A549 treated with CpdA at 1 μM for 4 hours (cell line): ENCODE measurements around the gene VSTM2A. TPM values are rescaled to one million over a fixed set of nuclear protein-coding genes. Genes with fewer than 3 reads are reported as not detected.

Experiments used
- total RNA-seq: library from RNA; stranded (reverse); fragments of 200-300 nt; extraction: Qiagen RNA extraction; gene quantifications from 5 replicates; pipeline ENCODE4 v1.2.3, GENCODE V29; 2022; ENCODE audit warnings: low read depth

The VSTM2A gene, protein sequence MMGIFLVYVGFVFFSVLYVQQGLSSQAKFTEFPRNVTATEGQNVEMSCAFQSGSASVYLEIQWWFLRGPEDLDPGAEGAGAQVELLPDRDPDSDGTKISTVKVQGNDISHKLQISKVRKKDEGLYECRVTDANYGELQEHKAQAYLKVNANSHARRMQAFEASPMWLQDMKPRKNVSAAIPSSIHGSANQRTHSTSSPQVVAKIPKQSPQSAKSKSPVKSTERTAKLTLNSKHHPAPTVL
- not detected in 5 replicates for total RNA-seq

DNA sequence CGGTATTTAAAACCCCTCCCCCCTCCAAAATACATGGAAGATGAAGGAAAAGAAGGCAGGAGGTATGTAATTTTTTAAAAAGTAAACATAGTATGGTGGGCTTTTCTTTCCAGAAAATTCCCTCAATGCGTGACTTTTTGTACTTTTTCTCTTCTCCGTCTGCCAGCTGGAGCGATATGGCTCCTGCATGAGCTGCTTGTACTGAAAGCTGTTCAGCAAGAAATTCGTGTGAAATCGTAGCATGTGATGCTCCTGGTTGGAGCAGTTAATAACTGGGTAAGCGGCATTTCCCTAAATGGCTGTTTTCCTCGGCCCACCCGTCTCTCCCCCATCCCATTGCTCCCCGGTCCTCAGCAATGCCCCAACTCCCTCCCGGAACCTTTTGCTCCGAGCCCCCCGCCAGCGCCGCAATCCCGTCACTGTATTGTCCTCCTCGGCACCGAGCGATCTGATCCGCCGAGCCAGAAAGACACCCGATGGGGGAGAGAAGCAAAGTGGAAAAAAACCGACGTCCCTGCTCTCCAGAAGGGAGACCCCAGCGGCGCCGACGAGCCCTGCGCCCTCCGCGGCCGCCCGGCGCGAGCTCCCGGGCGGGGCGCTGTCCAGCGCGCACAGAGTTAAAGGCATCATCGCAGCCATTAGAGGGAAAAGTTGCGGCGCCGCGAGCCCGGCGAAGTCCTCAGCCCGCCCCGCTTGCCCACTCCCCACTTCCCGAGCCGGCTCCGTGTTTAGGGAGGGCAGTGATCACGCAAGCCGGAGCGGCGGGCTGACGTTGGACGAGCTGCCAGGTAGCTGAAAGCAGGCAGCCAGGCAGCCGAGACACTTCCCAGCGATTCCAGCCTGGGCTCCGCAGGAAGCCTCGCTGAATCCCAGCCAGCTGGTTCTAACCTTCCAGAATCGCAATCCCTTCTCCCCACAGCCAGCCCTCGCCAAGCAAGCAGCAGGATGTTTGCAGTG, at the start of gene VSTM2A:
Gene VSTM2A (plus strand): TSS at position 707 of the 957 bp plus-strand sequence. CDS start 356 bp downstream, outside the sequence.

Other genes starting within 250 kb of the VSTM2A start
- gene SEC61G, start 216.8 kb downstream of the VSTM2A start, total RNA-seq = 342 to 466 TPM (median 369 TPM) in 5 replicates